GM18517 (cell line): Measurements from ENCODE around the gene APBA1.
"Not testable (repeated sequence)": the region's sequence is repeated elsewhere in the genome, so short reads cannot be mapped to it uniquely, and the experiment has no call there.

Experiments used
- ATAC-seq: cut with Tn5 transposase; IDR thresholded peaks from one replicate; pipeline ENCODE4 v1.9.1; 2021; ENCODE audit warnings: mild to moderate bottlenecking, moderate library complexity; ENCODE audit not compliant: unreplicated experiment

The APBA1 gene

GRCh38 chr9:69609156-69609555, 63.0 kb downstream of the APBA1 start:
- no peak for ATAC-seq

GRCh38 chr9:69606089-69606488, 66.1 kb downstream of the APBA1 start:
- no peak for ATAC-seq

- no peak for ATAC-seq
Observed at GRCh38 chr9:69605406-69605805, 66.8 kb downstream of the APBA1 start.

GRCh38 chr9:69604568-69605219, 67.5 kb downstream of the APBA1 start:
- no peak for ATAC-seq

- ATAC-seq = no peak
Observed at GRCh38 chr9:69603656-69604055, 68.5 kb downstream of the APBA1 start.

- ATAC-seq = no peak
Observed at GRCh38 chr9:69602773-69603172, 69.4 kb downstream of the APBA1 start.

- ATAC-seq = no peak
Observed at GRCh38 chr9:69601698-69602097, 70.5 kb downstream of the APBA1 start.

- ATAC-seq = no peak
Observed at GRCh38 chr9:69600314-69601047, 71.7 kb downstream of the APBA1 start.

GRCh38 chr9:69599232-69599971, 72.8 kb downstream of the APBA1 start:
- ATAC-seq = no peak

GRCh38 chr9:69596906-69597305, 75.3 kb downstream of the APBA1 start:
- ATAC-seq = not testable (repeated sequence)

- ATAC-seq = no peak
Observed at GRCh38 chr9:69594180-69594579, 78.0 kb downstream of the APBA1 start.

GRCh38 chr9:69593756-69594155, 78.4 kb downstream of the APBA1 start:
- ATAC-seq = no peak

GRCh38 chr9:69593301-69593700, 78.9 kb downstream of the APBA1 start:
- no peak for ATAC-seq

GRCh38 chr9:69590266-69590665, 81.9 kb downstream of the APBA1 start:
- no peak for ATAC-seq

GRCh38 chr9:69589156-69589555, 83.0 kb downstream of the APBA1 start:
- no peak for ATAC-seq

GRCh38 chr9:69585571-69585970, 86.6 kb downstream of the APBA1 start:
- ATAC-seq = no peak

- no peak for ATAC-seq
Observed at GRCh38 chr9:69584759-69585158, 87.4 kb downstream of the APBA1 start.

- no peak for ATAC-seq
Observed at GRCh38 chr9:69583645-69584234, 88.4 kb downstream of the APBA1 start.

GRCh38 chr9:69582544-69583297, 89.5 kb downstream of the APBA1 start:
- ATAC-seq = no peak

GRCh38 chr9:69582018-69582417, 90.2 kb downstream of the APBA1 start:
- no peak for ATAC-seq
